Measurements from ENCODE around the gene LAD1. TPM values are rescaled to one million over a fixed set of nuclear protein-coding genes. Genes with fewer than 3 reads are reported as not detected.

The LAD1 gene
- total RNA-seq, 1 donor from 2014 or later, result 0.68 TPM

GRCh38 chr1:201346987-201347386 is 52.1 kb downstream of the LAD1 start:
- no peak for DNase-seq

GRCh38 chr1:201346337-201346939 is 52.7 kb downstream of the LAD1 start:
- DNase-seq, result peak; percentile 71

- DNase-seq, result no peak
These were observed 54.1 kb downstream of the LAD1 start for GRCh38 chr1:201345081-201345355.

- DNase-seq, result no peak
These were observed 54.7 kb downstream of the LAD1 start for GRCh38 chr1:201344206-201345080.

- no peak for DNase-seq
These were observed 57.7 kb downstream of the LAD1 start for GRCh38 chr1:201341377-201341776.

- DNase-seq, result no peak
These were observed 62.2 kb downstream of the LAD1 start for GRCh38 chr1:201336711-201337450.

GRCh38 chr1:201335901-201336300 is 63.2 kb downstream of the LAD1 start:
- no peak for DNase-seq

- DNase-seq, result no peak
These were observed 63.8 kb downstream of the LAD1 start for GRCh38 chr1:201335174-201335870.

GRCh38 chr1:201334325-201335173 is 64.6 kb downstream of the LAD1 start:
- DNase-seq, result peak; percentile 46

GRCh38 chr1:201332616-201333335 is 66.3 kb downstream of the LAD1 start:
- DNase-seq, result no peak

GRCh38 chr1:201332021-201332420 is 67.1 kb downstream of the LAD1 start:
- DNase-seq, result no peak

- no peak for DNase-seq
These were observed 68.0 kb downstream of the LAD1 start for GRCh38 chr1:201331166-201331565.

Other genes starting within 250 kb of the LAD1 start
- gene TMEM9, start 244.8 kb downstream of the LAD1 start, total RNA-seq, result 47.3 and 62.3 TPM in 2 replicates
- gene IGFN1, start 208.5 kb downstream of the LAD1 start, total RNA-seq, result under 0.01 and 0.05 TPM in 2 replicates
- 0.19 and 0.85 TPM in 2 replicates for gene PKP1, start 115.8 kb downstream of the LAD1 start, total RNA-seq
- not detected in 2 replicates for gene TNNT2, start 21.6 kb downstream of the LAD1 start, total RNA-seq
- not detected in 2 replicates for gene TNNI1, start 22.4 kb upstream of the LAD1 start, total RNA-seq
- 29.4 and 56.3 TPM in 2 replicates for gene PHLDA3, start 69.9 kb upstream of the LAD1 start, total RNA-seq
- gene CSRP1, start 107.8 kb upstream of the LAD1 start, total RNA-seq, result 256 and 443 TPM in 2 replicates
- 16.5 and 27.0 TPM in 2 replicates for gene NAV1, start 139.8 kb upstream of the LAD1 start, total RNA-seq

All from dermis blood vessel endothelial cell (primary cell).